ENCODE measurements around the gene KCNK17.

The KCNK17 gene

DNA sequence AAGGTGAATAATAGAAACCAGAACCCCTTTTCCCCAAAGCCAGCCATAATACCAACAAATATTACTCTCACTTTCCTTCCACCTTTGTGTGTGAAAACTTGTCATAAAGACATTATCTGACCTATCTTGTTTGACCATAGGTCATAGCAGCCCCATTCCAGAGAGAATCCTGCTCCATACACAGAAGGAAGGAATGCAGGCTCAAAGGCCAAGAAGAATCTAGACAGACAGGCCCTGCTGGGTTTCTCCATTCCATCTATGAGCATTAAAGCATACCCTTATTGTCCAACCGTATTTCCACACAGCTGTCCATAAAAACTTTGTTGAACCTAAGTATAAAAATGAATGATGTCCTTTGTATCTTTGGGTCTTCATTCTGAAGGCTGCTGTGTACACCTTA lies 44.3 kb downstream of the KCNK17 start:
- no peak for DNase-seq

DNA sequence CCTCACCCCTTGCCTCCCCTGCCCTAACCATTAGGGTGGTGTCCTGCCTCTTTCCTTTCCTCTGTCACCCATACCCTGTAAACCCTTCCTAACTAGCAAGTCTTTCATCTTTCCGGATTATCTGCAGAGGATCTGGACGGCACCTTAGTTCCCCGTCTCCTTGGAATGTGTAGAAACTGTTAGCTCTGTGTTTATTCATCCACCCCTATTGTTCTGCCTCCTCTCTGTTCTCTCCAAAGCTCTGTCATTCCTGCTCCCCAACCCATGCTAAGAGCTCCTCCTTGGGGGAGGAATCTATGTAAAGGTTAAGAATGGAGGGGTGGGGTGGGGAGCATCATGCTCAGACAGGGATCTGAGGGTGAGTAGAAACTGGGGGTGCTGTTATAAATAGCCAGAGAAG lies 45.5 kb downstream of the KCNK17 start:
- no peak for DNase-seq

DNA sequence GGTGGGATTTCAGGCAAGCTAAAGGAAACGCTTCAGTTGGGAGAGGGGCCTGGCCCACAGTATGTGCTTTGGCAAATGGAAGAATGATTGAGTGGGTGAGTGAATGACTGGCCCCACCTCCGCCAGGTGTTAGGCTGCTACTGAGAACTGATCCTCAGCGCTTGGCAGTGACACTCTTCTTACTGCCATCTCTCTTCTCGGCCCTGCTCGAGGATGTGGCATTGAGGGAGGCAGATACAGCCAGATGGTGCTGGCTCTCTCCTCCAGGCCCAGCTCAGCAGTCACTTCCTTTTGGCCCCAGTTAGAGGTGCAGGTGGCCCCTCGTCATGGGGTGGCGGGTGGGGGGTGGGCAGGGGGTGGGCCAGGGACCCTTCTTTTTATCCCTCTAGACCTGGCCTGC lies 46.0 kb downstream of the KCNK17 start:
- no peak for DNase-seq

DNA sequence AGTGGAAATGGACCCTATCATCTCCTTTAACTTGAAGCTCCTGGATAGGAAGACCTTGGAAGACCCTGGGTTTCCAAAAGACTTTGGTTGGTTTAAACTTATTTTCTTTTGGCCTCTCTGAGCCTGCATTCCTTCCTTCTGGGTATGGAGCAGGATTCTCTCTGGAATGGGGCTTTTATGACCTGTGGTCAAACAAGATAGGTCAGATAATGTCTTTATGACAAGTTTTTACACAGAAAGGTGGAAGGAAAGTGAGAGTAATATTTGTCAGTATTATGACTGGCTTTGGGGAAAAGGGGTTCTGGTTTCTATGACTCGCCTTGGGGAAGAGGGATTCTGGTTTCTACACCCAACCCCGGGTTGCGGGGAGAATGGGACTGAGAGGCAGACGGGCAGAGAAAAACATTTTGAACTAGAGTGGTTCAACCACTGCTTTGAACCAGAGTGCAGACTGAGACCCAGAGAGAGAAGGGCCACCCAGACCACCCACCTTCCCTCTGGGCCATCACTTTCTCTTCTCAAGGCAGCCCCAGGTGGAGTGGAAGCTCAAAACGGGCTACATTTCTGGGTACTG lies 47.4 kb downstream of the KCNK17 start:
- no peak for DNase-seq

DNA sequence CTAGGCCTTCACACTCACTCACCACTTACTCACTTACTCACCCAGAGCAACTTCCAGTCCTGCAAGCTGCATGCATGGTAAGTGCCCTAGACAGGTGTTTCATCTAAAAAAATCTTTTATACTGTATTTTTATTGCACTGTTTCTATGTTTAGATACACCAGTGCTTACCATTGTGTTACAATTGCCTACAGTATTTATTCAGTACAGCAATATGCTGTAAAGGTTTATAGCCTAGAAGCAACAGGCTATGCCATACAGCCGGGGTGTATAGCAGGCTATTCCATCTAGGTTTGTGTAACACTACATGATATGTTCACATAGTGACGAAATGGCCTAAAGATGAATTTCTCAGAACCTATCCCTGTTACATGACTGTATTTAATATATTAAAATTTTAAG lies 47.8 kb downstream of the KCNK17 start:
- no peak for DNase-seq

DNA sequence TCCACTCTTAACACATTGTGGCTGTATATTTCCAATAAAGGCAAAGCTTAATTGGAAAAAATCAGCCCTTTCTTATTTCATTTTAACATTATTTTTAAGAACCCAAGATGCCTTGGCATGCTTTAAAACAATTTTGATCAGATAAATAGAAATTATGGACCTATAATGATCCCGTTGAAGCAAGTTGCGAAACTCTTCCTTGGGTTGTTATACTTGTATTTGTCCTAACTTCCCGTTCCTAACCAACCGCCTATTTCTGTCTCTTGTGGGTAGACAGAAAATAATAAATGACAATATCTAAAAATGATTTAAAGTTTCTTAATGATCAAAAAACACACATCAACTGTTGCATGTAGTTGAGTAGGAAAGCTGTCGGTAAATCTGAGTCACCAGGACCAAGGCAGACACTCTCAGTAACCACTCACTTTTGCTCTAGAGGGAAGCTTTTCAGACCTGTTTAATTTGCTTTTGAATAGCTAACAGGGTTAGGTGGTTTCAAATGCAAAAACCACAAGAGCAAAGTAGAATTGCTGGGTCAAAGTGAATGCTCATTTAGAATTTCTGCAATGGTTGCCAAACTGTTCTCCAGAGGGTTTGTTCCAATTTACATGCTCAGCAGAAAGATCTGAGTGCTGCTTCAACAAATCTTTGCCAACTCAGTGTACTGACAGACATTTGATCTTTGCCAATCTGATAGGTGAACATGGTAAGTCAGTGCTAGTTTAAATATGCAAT lies 50.7 kb downstream of the KCNK17 start:
- no peak for DNase-seq

DNA sequence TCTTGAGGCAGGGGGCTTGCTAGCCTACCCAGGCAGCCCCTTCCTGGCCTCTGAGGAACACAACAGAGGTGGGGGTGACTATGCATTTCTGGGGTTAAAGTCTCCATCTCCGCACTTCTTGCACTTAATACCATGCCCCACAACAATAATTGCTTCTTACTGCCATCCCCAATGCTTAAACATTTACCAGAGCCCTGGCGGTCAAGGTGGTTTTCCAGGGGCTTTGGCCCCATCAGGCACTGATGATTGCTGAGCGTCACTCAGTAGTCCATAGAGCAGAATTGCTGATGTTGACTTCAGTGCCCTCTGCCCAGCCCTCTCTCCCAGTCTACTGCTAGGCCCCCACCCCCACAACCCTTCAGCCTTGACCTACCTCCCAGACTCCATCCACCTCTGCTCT lies 52.5 kb downstream of the KCNK17 start:
- no peak for DNase-seq

DNA sequence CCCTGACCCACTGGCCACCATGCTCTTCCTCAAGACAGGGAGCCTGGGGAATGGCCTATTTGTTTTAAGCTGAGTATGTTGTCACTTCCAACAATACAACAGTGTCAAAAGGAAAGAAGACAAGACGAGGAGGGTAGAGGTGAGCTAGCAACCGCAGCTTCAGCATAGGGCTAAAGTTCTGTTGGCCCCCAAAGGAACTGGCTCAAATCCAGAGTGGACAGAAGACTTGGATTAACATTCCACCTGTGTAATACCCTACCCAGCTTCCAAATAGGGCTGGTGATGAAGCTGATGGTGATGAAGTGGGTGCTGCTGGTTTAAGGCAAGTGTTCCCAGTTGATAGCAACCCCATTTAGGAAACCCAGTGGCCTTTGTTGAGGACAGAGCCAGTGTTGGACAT lies 53.3 kb downstream of the KCNK17 start:
- no peak for DNase-seq

DNA sequence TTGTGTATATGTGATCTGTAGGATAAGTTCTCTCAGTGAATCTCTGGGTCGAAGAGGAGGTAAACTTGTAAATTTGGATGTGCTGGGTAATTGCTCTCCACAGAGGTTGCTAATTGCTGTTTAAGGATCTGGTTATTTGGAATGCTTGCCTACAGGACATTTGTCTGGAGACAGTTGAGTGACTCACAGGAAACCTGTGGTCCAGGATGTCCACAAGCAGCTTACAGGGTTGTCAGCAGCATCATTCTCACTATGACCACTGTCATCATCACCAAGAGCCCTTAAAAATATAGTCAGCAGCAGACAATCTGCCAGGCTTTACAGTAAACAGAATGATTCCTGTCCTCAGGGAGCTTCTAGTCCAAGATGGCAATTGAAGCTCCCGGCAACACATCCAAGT lies 53.8 kb downstream of the KCNK17 start:
- DNase-seq: no peak

DNA sequence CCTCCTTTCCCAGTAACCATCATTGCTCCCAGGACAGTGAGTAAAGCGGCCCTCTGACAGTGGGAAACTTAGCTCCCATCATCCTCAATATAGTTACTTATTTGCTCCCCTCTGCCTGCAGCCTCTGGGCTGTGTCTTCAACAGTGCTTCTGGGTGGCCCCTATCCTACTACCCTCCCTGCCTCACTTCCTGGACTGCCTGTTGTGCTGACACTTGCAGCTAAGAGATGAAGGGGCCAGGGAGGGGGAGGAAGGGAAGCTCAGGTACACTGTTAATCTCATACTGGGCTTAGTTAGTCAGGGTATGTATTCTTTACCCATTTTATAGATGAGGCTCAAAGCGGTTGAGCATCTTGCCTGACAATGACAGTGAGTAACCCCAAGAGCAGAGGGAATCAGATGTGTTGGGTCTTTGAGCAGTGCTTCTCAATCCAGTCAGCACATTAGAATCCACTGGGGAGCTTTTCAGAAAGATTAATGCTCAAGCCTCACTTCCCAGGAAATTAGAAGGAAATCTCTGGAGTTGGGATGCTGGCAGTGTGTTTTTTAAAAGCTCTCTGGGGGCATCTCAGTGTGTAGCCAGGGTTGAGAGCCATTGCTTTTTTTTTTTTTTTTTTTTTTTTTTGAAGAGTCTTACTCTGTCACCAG lies 57.8 kb downstream of the KCNK17 start:
- no peak for DNase-seq

DNA sequence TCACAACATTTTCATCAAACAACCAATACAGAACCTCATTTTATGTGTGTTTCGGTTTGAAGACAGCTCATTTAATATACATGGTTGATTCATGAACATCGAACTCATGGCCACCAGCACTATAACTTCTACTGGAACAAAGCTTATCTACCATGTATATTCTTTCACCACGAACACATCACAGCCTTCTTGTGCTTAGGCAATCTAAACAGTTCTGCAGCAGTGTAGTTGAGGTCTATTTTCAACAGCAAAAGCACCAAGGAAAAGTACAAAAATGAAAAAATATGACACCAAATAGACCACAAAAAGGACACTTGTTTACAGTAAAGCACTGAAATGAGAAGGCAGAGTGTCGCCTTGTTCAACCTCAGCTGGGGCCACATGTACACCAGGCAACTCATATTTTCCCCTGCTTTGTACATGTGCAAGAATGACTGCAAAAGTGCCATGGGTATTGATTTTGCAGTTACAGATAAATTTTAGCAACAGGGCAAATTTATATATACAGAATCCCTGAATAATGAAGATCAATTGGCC lies 59.2 kb downstream of the KCNK17 start:
- no peak for DNase-seq

DNA sequence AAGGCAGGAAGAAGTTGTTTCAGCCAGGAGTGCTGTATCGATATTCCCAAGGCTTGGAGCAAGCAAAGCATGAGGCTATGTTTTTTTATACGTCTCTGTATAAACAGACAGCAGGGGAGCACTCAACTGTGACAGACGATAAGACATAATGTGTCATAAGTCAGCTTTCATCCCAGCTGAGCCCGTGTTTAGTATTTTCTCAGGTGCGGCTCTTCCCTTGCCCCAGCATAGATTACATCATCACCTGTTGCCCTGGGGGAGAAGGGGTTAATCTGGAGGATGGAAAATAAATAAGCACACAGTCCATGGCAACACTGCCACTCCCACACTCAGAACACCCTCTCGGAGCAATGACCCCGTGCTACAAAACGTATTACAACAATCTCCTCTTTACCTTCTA lies 62.8 kb downstream of the KCNK17 start:
- no peak for DNase-seq

DNA sequence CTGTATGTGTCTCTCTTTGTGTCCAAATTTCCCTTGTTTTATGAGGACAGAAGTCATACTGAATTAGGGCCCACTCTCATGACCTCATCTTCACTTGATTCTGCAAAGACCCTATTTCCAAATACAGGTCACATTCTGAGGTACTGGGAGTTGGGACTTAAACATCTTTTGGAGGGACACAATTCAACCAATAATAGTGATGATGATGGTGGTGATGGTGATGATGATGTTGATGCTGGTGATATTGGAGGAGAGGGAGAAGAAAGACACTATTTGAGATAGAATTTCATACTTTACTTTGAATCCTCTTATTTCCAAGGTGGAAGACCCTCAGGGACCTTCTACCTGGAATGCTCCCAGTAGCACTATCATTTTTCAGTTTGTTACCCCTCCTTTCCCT lies 63.7 kb downstream of the KCNK17 start:
- no peak for DNase-seq

DNA sequence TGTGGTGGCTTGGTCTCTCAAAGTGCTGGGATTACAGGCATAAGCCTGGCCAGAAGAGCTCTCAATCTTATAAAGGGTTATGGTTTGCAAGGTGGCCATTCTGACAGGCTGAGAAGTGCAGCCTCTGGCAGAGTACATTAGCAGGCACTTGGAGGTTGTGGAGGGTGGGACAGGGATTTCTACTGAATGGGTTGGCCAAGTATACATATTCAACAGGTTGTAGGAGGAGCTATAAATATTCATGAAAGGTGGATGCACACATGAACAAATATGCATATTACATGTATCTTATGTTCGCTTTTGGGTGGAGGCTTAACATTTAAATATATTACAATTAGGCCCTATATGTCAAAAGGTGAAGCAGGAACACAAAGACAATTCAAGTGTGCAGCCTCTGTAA lies 64.9 kb downstream of the KCNK17 start:
- DNase-seq: no peak
